Amygdala (tissue), 56 donors: Measurements from ENCODE around the gene TPPP.
A peak's percentile ranks its signal among the peaks of the same experiment; 100 is the strongest.

Experiments used
- DNase-seq, 56 donors: peaks; one replicate each; lab custom pipeline; 2025; lab: John Stamatoyannopoulos, UW

TPPP gene

GRCh38 chr5:635306-636055, 57.7 kb downstream of the TPPP start:
- no peak for DNase-seq

GRCh38 chr5:634191-634590, 59.0 kb downstream of the TPPP start:
- no peak for DNase-seq

GRCh38 chr5:633501-633955, 59.6 kb downstream of the TPPP start:
- no peak for DNase-seq

GRCh38 chr5:628351-629205, 64.6 kb downstream of the TPPP start:
- DNase-seq: peak in 1 of 56 donors; percentile 13

DNA sequence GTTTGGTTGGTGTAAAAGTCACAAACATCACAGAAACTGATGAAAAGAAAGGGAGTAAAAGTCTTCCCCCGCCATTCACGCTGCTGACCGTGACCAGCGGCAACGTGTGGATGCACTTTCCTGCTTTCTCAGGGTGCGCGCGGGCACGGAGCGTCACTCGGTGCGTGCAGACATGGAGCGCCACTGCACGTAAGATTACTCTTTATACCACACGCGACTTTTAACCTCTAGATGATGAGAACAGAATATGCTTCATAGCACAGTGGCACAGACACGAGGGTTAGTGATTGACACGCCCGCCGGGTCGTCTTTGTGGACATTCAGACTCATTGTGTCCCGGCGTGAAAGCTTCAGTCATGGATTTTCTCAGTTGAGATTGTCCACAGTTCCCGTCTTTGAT, 65.3 kb downstream of the TPPP start:
- no peak for DNase-seq

GRCh38 chr5:626850-627249, 66.3 kb downstream of the TPPP start:
- no peak for DNase-seq

- no peak for DNase-seq
These were observed 67.6 kb downstream of the TPPP start for GRCh38 chr5:625516-625915.

DNA sequence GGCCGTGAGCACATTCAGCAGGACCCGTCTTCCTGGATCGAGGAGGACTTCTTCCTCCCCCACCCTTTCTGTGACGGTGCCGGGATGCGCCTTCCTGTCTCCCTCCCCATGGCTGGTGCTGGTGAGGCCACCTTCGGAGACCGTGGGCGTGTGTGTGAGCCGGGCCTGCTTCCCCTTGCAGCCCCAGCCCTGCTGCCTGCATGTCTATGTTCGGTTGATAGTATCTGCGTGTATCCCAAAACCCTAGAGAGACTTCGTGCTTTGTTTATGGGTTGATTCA, 68.3 kb downstream of the TPPP start:
- no peak for DNase-seq

DNA sequence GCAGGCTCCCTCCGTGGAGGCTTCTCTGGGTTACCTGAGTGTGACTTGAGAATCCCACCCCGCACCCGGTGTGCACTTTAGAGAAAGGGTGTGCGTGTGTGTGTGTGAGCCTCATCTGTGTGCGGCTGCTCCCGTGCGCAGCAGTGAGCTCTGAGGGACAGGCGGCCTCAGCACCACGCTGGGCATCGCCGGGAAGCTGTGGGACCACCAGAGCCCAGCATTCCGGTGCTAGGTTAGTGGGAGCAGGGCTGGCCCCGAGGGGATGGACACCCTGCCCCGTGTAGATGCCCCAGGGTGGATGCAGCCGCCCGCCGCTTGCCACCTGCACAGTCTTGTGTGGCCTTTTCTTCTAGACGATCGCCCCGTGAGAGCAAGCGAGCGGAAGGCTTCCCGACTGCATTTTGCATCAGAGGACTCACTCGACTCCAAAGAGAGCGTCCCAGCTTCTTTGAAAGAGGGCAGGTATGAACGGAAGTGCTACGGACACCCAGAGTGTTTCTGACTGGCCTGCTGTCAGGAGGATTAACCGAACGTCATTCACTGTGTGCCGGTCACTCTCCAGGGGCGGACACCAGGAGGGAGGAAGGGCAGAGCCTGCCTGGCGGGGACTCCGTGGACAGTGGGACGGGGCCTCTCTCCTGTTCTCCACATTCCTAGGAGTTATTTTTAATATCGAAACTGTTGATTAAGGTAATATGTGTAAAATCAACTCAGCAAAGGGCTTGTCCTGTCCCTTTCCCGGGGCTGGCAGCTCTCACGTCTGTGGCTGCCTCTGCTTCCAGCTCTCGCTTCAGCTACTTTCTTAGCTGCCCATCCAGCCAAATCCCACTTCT, 68.8 kb downstream of the TPPP start:
- no peak for DNase-seq

GRCh38 chr5:623531-623930, 69.6 kb downstream of the TPPP start:
- no peak for DNase-seq

- no peak for DNase-seq
These were observed 70.1 kb downstream of the TPPP start for GRCh38 chr5:622946-623522.

- no peak for DNase-seq
These were observed 70.8 kb downstream of the TPPP start for GRCh38 chr5:622359-622758.

GRCh38 chr5:621341-621761, 71.8 kb downstream of the TPPP start:
- DNase-seq: no peak

DNA sequence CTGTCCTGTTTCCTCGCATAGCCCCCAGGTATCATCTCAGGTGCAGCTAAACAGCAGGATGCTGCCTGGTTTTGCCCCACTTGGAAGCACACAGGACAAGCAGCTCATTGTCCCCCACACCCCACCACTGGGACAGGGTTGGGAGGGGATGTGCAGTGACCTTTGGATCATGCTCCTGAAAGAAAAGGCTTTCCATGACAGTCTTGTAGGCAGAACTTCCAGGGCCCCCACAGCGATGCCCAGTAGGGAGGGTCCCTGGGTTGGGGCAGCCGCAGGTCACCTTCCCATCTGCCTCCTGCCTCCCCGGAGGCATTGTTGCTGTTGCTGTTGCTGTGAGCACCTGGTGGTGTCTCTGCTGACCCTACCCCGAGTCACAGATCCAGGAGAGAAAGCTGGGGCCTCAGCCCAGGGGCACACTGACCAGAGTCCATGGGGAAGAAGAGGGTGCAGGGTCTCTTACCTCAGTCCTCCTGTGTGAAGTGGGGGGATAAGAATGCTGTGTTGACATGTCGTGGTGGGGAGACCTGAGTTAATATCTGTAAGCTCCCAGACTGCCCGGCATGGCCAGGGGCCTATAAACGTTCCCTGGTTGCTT, 72.5 kb downstream of the TPPP start:
- DNase-seq: no peak

- DNase-seq: no peak
These were observed 73.0 kb downstream of the TPPP start for GRCh38 chr5:620152-620551.

- no peak for DNase-seq
These were observed 73.7 kb downstream of the TPPP start for GRCh38 chr5:619444-619843.

DNA sequence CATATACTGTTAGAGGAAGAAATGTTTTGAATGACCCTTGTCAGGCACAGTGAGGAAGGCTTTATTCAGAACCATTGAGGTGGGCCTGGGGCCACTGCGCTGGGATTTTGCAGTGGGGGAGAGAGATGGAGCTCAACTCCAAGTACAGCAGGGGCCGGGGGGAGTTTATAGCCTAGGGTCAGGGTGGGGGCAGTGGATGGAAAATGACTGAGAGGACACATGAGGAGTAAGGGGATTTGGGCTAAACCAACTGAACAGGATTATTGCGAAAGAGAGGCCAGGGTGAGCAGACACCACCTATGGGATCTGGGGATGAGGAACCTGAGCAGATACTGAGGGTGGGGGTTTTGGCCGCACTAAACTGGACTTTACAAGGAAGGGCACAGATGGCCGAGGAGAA, 74.7 kb downstream of the TPPP start:
- DNase-seq: no peak

GRCh38 chr5:617896-618295, 75.3 kb downstream of the TPPP start:
- DNase-seq: no peak

DNA sequence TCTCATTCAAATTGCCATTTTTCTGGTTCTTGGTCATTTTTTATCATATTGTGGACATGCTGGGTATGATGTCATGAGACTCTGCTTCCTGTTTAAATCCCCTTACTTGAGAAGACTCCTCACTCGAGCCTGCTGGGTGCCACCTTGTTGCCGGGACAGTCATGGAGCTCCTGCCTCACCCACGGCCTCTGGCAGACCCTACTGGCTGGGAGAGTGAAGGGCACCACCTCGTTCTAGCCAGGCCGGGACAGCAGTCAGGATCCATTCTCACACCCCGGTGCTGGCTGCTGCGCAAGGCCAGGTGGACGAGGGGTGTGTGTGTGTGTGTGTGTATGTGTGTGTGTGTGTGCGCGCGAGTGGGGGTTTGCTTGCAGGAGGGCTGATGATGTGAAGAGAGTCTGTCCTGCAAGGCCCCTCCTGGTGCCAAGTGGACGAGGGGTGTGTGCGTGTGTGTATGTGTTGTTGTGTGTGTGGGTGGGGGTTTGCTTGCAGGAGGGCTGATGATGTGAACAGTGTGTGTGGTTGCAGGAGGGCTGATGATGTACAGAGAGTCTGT, 76.6 kb downstream of the TPPP start:
- no peak for DNase-seq
